Mesendoderm (in vitro differentiated cells): ENCODE results near the gene SEBOX.
A peak's percentile ranks its signal among the peaks of the same experiment; 100 is the strongest.

Experiments
- DNase-seq: peaks from one replicate; pipeline ENCODE4 v3.0.0; 2013
- H2AK5ac ChIP-seq: 2 replicates; pipeline ENCODE4 v1.6.1; 2013; ENCODE audit warnings: low read length, inconsistent platforms
- H2BK120ac ChIP-seq: 2 replicates; pipeline ENCODE4 v1.6.1; 2013; ENCODE audit warnings: low read depth, mild to moderate bottlenecking, low read length, moderate library complexity, mixed read lengths
- H2BK15ac ChIP-seq: replicated peaks from 2 replicates; pipeline ENCODE4 v1.6.1; 2013; ENCODE audit warnings: low read depth, mild to moderate bottlenecking, moderate library complexity
- H2BK5ac ChIP-seq: 2 replicates; pipeline ENCODE4 v1.6.1; 2013; ENCODE audit warnings: low read length, inconsistent platforms
- H3K18ac ChIP-seq: 2 replicates; pipeline ENCODE4 v1.6.1; 2013; ENCODE audit warnings: mild to moderate bottlenecking, low read length, mixed read lengths
- H3K23ac ChIP-seq: one replicate; pipeline ENCODE4 v1.6.1; 2013; ENCODE audit warnings: low read length
- H3K27ac ChIP-seq: 2 replicates; pipeline ENCODE4 v1.5.1; 2013; ENCODE audit warnings: low read depth, mild to moderate bottlenecking, inconsistent platforms, low read length, moderate library complexity
- H3K27me3 ChIP-seq: 2 replicates; pipeline ENCODE4 v1.6.1; 2013; ENCODE audit warnings: low read length, control low read depth, mild to moderate bottlenecking, inconsistent platforms; ENCODE audit not compliant: insufficient read depth, poor library complexity
- H3K36me3 ChIP-seq: 2 replicates; pipeline ENCODE4 v1.6.1; 2013; ENCODE audit warnings: low read length, inconsistent platforms; ENCODE audit not compliant: control insufficient read depth, insufficient read depth
- H3K4ac ChIP-seq: one replicate; pipeline ENCODE4 v1.6.1; 2013; ENCODE audit warnings: low read depth, mild to moderate bottlenecking, low read length, moderate library complexity
- H3K4me1 ChIP-seq: 2 replicates; pipeline ENCODE4 v1.6.1; 2013; ENCODE audit warnings: low read depth, low read length, inconsistent platforms; ENCODE audit not compliant: control insufficient read depth
- H3K4me2 ChIP-seq: 2 replicates; pipeline ENCODE4 v1.6.1; 2013; ENCODE audit warnings: low read length
- H3K4me3 ChIP-seq: 2 replicates; pipeline ENCODE4 v1.5.1; 2013; ENCODE audit warnings: mild to moderate bottlenecking, low read length
- H3K56ac ChIP-seq: one replicate; pipeline ENCODE4 v1.6.1; 2013; ENCODE audit warnings: low read length
- H3K79me1 ChIP-seq: 2 replicates; pipeline ENCODE4 v1.6.1; 2013; ENCODE audit warnings: low read length, inconsistent platforms
- H3K79me2 ChIP-seq: 2 replicates; pipeline ENCODE4 v1.6.1; 2013; ENCODE audit warnings: mild to moderate bottlenecking, low read length; ENCODE audit not compliant: control insufficient read depth, insufficient read depth
- H3K9ac ChIP-seq: 2 replicates; pipeline ENCODE4 v1.6.1; 2013; ENCODE audit warnings: low read length, inconsistent platforms
- H4K5ac ChIP-seq: one replicate; pipeline ENCODE4 v1.6.1; 2013; ENCODE audit warnings: low read length
- H4K8ac ChIP-seq: one replicate; pipeline ENCODE4 v1.6.1; 2013; ENCODE audit warnings: low read depth, mild to moderate bottlenecking, control low read depth, low read length, moderate library complexity
- WGBS: extraction: QIAGEN DNeasy Blood & Tissue Kit; methylation state at CpG from one replicate; pipeline ENCODE4 v1.1.7; 2013; ENCODE audit warnings: low lambda C conversion rate, missing lambda C conversion rate; ENCODE audit not compliant: insufficient coverage; ENCODE audit errors: extremely low coverage; 5-methylcytosine and 5-hydroxymethylcytosine counted together

Gene SEBOX

DNA sequence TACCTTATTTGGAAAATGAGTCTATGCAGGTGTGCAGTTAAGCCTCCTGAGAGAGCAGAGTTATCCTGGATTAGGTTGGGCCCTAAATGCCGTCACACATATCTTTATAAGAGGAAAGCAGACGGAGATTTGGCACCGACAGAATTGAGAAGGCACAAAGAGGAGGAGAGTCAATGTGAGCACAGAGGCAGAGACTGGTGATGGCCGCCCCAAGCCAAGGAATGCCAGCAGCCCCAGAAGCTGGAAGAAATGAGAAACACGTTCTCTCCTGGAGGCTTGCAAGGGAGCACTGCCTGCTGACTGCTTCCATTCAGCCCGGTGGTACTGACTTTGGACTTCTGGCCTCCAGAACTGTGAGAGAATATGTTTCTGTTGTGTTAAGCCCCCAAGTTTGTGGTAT is 37.8 kb upstream of the SEBOX start:
- Histone ChIP-seq H4K5ac (no peak overlapping the region), H3K27me3 (no peaks in the 10 kb centered on the region)
- no CpG with 5 or more reads among the region's 6 CpGs for WGBS

GRCh38 chr17:28402224-28402630 is 37.2 kb upstream of the SEBOX start:
- Histone ChIP-seq H3K79me1 (no peaks in the 10 kb centered on the region), H3K18ac (no peak overlapping the region), H2AK5ac (no peak overlapping the region), H3K27ac (peak overlapping the region; percentile 32), H3K9ac (no peak overlapping the region), H3K27me3 (no peaks in the 10 kb centered on the region), H3K4me2 (no peak overlapping the region), H3K56ac (no peak overlapping the region), H3K4me3 (no peak overlapping the region), H3K79me2 (no peaks in the 10 kb centered on the region), H3K4me1 (peaks cover 14% of the 10 kb centered on the region), H3K23ac (no peak overlapping the region), H2BK120ac (no peak overlapping the region), H3K4ac (no peak overlapping the region), H4K8ac (no peak overlapping the region), H2BK5ac (no peak overlapping the region), H3K36me3 (no peaks in the 10 kb centered on the region), H4K5ac (no peak overlapping the region), H2BK15ac (no peak overlapping the region)
- WGBS: no CpG with 5 or more reads among the region's 3 CpGs
- peak; percentile 73 for DNase-seq

More for the DNA sequence above, 37.8 kb upstream of the SEBOX start:
- Histone ChIP-seq H3K4me2 (no peak overlapping the region), H3K56ac (peak overlapping the region; percentile 31), H3K79me1 (no peaks in the 10 kb centered on the region), H3K4ac (no peak overlapping the region), H3K79me2 (no peaks in the 10 kb centered on the region), H2BK15ac (no peak overlapping the region), H3K27ac (no peak overlapping the region), H3K4me3 (no peak overlapping the region), H2BK120ac (no peak overlapping the region), H2BK5ac (no peak overlapping the region), H3K36me3 (no peaks in the 10 kb centered on the region), H2AK5ac (no peak overlapping the region), H3K23ac (no peak overlapping the region), H3K18ac (no peak overlapping the region), H3K9ac (no peak overlapping the region), H4K8ac (no peak overlapping the region), H3K4me1 (peaks cover 15% of the 10 kb centered on the region)
- no peak for DNase-seq

DNA sequence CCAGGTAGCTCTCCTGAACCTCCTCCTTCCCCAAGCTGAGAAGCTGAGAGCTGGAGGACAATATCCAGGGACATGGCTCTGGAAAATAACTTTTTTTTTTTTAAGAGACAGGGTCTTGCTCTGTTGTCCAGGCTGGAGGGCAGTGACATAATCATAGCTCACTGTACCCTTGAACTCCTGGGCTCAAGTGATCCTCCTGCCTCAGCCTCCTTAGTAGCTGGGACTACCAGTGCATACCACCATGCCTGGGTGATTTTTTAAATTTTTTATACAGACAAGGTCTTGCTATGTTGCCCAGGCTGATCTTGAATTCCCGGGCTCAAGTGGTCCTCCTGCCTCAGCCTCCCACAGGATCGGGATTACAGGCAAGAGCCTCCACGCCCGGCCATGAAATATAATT is 34.8 kb upstream of the SEBOX start:
- Histone ChIP-seq H2AK5ac (no peak overlapping the region), H3K4me3 (no peak overlapping the region), H2BK120ac (no peak overlapping the region), H2BK15ac (no peak overlapping the region), H3K9ac (no peak overlapping the region), H3K36me3 (no peaks in the 10 kb centered on the region), H3K18ac (no peak overlapping the region), H3K4me1 (peaks cover 18% of the 10 kb centered on the region), H3K4ac (no peak overlapping the region), H3K56ac (no peak overlapping the region), H3K27me3 (no peaks in the 10 kb centered on the region), H2BK5ac (no peak overlapping the region), H4K5ac (no peak overlapping the region), H3K27ac (no peak overlapping the region), H3K23ac (no peak overlapping the region), H3K4me2 (no peak overlapping the region), H3K79me2 (no peaks in the 10 kb centered on the region), H4K8ac (no peak overlapping the region), H3K79me1 (no peaks in the 10 kb centered on the region)
- no peak for DNase-seq
- WGBS: no CpG with 5 or more reads among the region's 4 CpGs

DNA sequence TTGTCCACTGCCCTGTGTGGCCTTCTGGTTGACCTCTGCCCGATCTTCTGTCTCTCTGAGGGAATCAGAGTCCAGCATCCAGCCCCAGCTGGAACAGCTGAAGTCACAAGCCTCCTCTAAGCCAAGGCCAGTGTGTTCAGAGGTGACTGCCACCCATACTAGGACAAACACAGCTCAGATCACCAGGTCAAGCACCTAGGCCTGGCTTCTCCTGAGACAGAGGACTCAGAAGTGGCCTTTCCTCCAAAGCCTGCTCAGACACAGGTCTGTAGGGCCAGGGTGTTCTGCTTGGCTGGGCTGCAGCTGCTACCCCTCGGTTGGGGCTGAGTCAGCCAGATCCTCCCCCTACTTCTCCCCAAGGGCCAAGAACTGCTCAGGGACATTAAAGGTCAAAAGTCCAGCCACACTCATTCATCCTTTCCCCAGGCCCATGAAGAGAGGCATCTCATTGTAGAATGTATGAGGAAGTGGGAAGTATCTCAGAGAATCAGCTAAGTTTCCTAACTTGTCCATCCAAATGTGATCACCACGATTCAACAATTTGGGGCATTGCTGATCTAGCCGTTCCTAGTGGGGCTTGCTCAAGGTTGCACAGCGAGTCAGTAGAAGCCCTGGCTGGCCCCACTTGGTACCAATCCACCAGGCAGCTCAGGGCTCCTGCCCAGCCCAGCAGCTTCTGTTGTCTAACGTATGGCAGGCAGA is 33.4 kb upstream of the SEBOX start:
- no peak overlapping the region for H2BK15ac ChIP-seq
- H2AK5ac ChIP-seq: no peak overlapping the region
- H4K5ac ChIP-seq: no peak overlapping the region
- WGBS: no CpG with 5 or more reads among the region's 6 CpGs
- H3K4me1 ChIP-seq: peaks cover 27% of the 10 kb centered on the region
- H3K79me1 ChIP-seq: no peaks in the 10 kb centered on the region
- no peak overlapping the region for H3K56ac ChIP-seq
- no peak overlapping the region for H4K8ac ChIP-seq
- DNase-seq: no peak
- H3K4ac ChIP-seq: no peak overlapping the region
- H3K36me3 ChIP-seq: no peaks in the 10 kb centered on the region
- no peaks in the 10 kb centered on the region for H3K79me2 ChIP-seq
- H3K18ac ChIP-seq: no peak overlapping the region
- no peaks in the 10 kb centered on the region for H3K27me3 ChIP-seq
- H3K4me2 ChIP-seq: no peak overlapping the region
- H3K9ac ChIP-seq: no peak overlapping the region
- no peak overlapping the region for H3K4me3 ChIP-seq
- no peak overlapping the region for H2BK120ac ChIP-seq
- no peak overlapping the region for H3K23ac ChIP-seq
- no peak overlapping the region for H3K27ac ChIP-seq
- H2BK5ac ChIP-seq: no peak overlapping the region

GRCh38 chr17:28397687-28398279 is 32.8 kb upstream of the SEBOX start:
- Histone ChIP-seq H3K4me3 (no peak overlapping the region), H3K4me2 (no peak overlapping the region), H2BK5ac (no peak overlapping the region), H3K18ac (no peak overlapping the region), H3K23ac (no peak overlapping the region), H3K36me3 (no peaks in the 10 kb centered on the region), H3K4me1 (peaks cover 27% of the 10 kb centered on the region), H3K27me3 (no peaks in the 10 kb centered on the region), H4K5ac (no peak overlapping the region), H2AK5ac (no peak overlapping the region), H3K79me1 (no peaks in the 10 kb centered on the region), H3K27ac (no peak overlapping the region), H2BK120ac (no peak overlapping the region), H2BK15ac (no peak overlapping the region), H3K56ac (no peak overlapping the region), H3K9ac (no peak overlapping the region), H3K79me2 (no peaks in the 10 kb centered on the region), H3K4ac (no peak overlapping the region), H4K8ac (no peak overlapping the region)
- DNase-seq: no peak
- no CpG with 5 or more reads among the region's 7 CpGs for WGBS

DNA sequence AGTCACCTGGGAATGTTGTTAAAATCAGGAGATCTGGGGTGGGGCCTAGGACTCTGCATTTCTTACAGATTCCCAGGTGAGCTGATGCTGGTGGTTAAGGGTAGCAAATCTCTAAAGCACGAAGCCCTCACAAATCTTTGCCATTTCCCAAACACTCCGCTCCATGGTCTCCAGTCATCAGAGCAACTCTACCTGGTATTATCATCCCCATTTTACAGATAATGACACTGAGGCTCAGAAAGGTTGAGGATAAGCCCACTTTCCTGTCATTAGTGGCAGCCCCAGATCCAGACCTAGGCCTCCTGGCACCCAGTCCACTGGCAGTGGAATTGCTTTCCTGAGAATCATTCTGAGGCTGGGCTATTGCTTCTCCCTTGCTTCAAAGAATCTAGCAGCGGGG is 32.3 kb upstream of the SEBOX start:
- Histone ChIP-seq H4K8ac (no peak overlapping the region), H2AK5ac (no peak overlapping the region), H2BK5ac (no peak overlapping the region), H4K5ac (no peak overlapping the region), H3K4me1 (peaks cover 25% of the 10 kb centered on the region), H3K56ac (no peak overlapping the region), H2BK15ac (no peak overlapping the region), H3K4me2 (no peak overlapping the region), H3K79me1 (no peaks in the 10 kb centered on the region), H3K4ac (no peak overlapping the region), H3K9ac (no peak overlapping the region), H2BK120ac (no peak overlapping the region), H3K79me2 (no peaks in the 10 kb centered on the region), H3K36me3 (no peaks in the 10 kb centered on the region), H3K18ac (no peak overlapping the region), H3K27me3 (no peaks in the 10 kb centered on the region), H3K4me3 (no peak overlapping the region), H3K27ac (no peak overlapping the region), H3K23ac (no peak overlapping the region)
- no CpG with 5 or more reads among the region's 3 CpGs for WGBS
- no peak for DNase-seq
